ENCODE data around the gene ABT1.
A peak's percentile ranks its signal among the peaks of the same experiment; 100 is the strongest.
"Not testable (repeated sequence)": the region's sequence is repeated elsewhere in the genome, so short reads cannot be mapped to it uniquely, and the experiment has no call there.

The ABT1 gene

GRCh38 chr6:26596579-26597388, at the start of gene ABT1:
ABT1 (plus strand) TSS chr6:26596953; CDS start chr6:26596983, 30 bp downstream.
- DNase-seq = peak; percentile 83

GRCh38 chr6:26547363-26547762, 49.4 kb upstream of the ABT1 start:
- not testable (repeated sequence) for DNase-seq

- DNase-seq = no peak
Measured at GRCh38 chr6:26550250-26550993, 46.3 kb upstream of the ABT1 start.

GRCh38 chr6:26552205-26552604, 44.5 kb upstream of the ABT1 start:
- DNase-seq = no peak

GRCh38 chr6:26552640-26553188, 44.0 kb upstream of the ABT1 start:
- no peak for DNase-seq

GRCh38 chr6:26553264-26553634, 43.5 kb upstream of the ABT1 start:
- no peak for DNase-seq

GRCh38 chr6:26553635-26554446, 42.9 kb upstream of the ABT1 start:
- no peak for DNase-seq

GRCh38 chr6:26554447-26554696, 42.4 kb upstream of the ABT1 start:
- DNase-seq = no peak

- DNase-seq = no peak
Measured at GRCh38 chr6:26554697-26555504, 41.9 kb upstream of the ABT1 start.

GRCh38 chr6:26555505-26556262, 41.1 kb upstream of the ABT1 start:
- no peak for DNase-seq

GRCh38 chr6:26556263-26557070, 40.3 kb upstream of the ABT1 start:
- no peak for DNase-seq

GRCh38 chr6:26561533-26562466, 35.0 kb upstream of the ABT1 start:
- no peak for DNase-seq

GRCh38 chr6:26563488-26563887, 33.3 kb upstream of the ABT1 start:
- no peak for DNase-seq

GRCh38 chr6:26568601-26569432, 27.9 kb upstream of the ABT1 start:
- DNase-seq = no peak

- no peak for DNase-seq
Measured at GRCh38 chr6:26569433-26569764, 27.4 kb upstream of the ABT1 start.

- no peak for DNase-seq
Measured at GRCh38 chr6:26570027-26570809, 26.5 kb upstream of the ABT1 start.

GRCh38 chr6:26571592-26572296, 25.0 kb upstream of the ABT1 start:
- no peak for DNase-seq
